Measurements from ENCODE around the gene MYO15A.

Gene MYO15A

DNA sequence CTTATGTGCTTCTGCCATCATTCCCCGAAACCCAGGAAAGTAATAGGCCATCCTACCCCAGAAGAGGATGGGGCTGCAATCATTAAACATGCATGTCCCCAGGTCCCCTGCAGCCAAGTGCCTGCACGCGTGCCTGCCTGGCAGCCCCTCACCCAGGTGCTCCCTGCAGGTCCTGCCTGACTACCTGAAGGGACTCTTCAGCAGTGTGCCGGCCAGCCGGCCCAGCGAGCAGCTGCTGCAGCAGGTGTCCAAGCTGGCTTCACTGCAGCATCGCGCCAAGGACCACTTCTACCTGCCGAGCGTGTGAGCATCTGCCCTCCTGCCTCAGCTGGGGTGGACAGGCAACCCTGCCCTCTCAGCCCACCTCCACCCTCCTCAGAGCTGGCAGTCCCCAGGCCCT lies 58.9 kb downstream of the MYO15A start:
- Histone ChIP-seq H3K27ac (no peak overlapping the region), H3K4me3 (no peak overlapping the region)
- no peak for DNase-seq (ENCODE audit: low spot score)
- TF ChIP-seq CTCF (IDR thresholded peaks at IDR 0.05), result no peak

GRCh38 chr17:18172531-18173278 lies 64.1 kb downstream of the MYO15A start:
- DNase-seq (ENCODE audit: low spot score), result no peak
- TF ChIP-seq CTCF (IDR thresholded peaks at IDR 0.05), result no peak
- H3K4me3 ChIP-seq, result no peak overlapping the region
- no peak overlapping the region for H3K27ac ChIP-seq

GRCh38 chr17:18173740-18174139 lies 65.2 kb downstream of the MYO15A start:
- no peak overlapping the region for H3K4me3 ChIP-seq
- no peak for DNase-seq (ENCODE audit: low spot score)
- no peak overlapping the region for H3K27ac ChIP-seq
- TF ChIP-seq CTCF (IDR thresholded peaks at IDR 0.05), result no peak

- TF ChIP-seq CTCF (IDR thresholded peaks at IDR 0.05), result no peak
- no peak for DNase-seq (ENCODE audit: low spot score)
- no peak overlapping the region for H3K4me3 ChIP-seq
These were observed 67.6 kb downstream of the MYO15A start for GRCh38 chr17:18176176-18176575.

GRCh38 chr17:18177133-18177532 lies 68.6 kb downstream of the MYO15A start:
- Histone ChIP-seq H3K27ac (no peak overlapping the region), H3K4me3 (no peak overlapping the region)
- no peak for DNase-seq (ENCODE audit: low spot score)
- TF ChIP-seq CTCF (IDR thresholded peaks at IDR 0.05), result no peak

More at GRCh38 chr17:18176176-18176575, 67.6 kb downstream of the MYO15A start:
- H3K27ac ChIP-seq, result no peak overlapping the region

DNA sequence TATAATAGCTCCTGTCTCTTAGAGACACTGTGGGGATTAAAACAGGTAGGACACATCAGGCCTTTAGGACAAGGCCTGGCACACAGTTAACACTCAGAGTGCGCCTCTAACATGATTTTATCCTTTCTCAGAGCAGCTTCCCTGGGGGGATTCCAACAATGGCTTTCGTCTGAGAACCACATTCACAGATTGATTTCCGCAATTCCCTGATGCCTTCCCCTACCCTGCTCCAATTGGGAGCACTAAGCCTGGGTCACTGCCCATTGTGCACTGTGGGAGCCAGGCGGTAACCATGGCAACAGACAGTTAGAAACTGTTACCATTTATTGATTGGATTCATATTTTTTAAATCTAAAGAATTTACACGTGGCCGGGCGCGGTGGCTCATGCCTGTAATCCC lies 69.2 kb downstream of the MYO15A start:
- no peak for TF ChIP-seq CTCF (IDR thresholded peaks at IDR 0.05)
- Histone ChIP-seq H3K27ac (no peak overlapping the region), H3K4me3 (no peak overlapping the region)
- peak; percentile 47 for DNase-seq (ENCODE audit: low spot score)

- Histone ChIP-seq H3K4me3 (no peak overlapping the region), H3K27ac (no peak overlapping the region)
- DNase-seq (ENCODE audit: low spot score), result no peak
- TF ChIP-seq CTCF (IDR thresholded peaks at IDR 0.05), result no peak
These were observed 70.6 kb downstream of the MYO15A start for GRCh38 chr17:18179196-18179595.
